ENCODE data around the gene COL26A1. TPM values are rescaled to one million over a fixed set of nuclear protein-coding genes. Genes with fewer than 3 reads are reported as not detected.
"Not testable (repeated sequence)": the region's sequence is repeated elsewhere in the genome, so short reads cannot be mapped to it uniquely, and the experiment has no call there.

COL26A1 gene
- total RNA-seq, 4 donors from 2014 or later, result 0.06 TPM; not detected in 3

DNA sequence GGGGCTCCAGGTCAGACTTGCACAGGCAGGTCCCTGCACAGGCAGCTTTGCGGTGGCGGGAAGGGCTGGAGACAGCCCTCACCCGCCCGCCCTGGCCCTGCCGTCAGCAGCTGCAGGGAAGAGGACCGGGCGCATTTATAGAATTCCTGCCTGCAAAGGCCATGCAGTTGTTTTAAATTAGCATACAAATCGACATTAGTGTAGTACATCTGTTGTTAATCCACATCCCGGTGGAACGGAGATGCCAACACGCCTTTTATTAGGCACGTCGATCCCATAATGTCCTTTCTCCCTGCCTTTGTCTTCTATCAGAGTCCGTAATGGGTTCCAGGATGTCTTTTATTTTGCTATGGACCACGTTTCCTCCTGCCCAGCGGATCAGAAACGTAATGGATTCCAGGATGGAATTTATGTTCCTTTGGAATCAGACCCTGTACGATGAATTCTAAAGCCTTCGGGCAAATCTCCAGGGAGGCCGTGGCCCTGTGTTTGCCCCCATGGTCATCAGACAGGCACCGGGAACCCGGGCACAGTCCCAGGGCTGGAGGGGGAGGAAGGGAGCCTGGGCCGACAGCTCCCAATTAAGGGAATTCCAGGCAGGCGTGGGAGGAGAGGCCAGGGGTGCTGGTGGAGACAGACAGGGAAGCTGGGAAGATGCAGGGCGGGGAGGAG, 123.9 kb downstream of the COL26A1 start:
- no peak overlapping the region for H3K4me3 ChIP-seq (ENCODE audit: low read depth, poor library complexity, severe bottlenecking)
- DNase-seq (ENCODE audit: low spot score in 2 of 2), result no peak
- intact Hi-C loops (cut with DNase I; ENCODE audit: low total_unique reads), result no loop called here
- 40 to 41% methylated on average over 20 to 25 of the region's 25 CpGs for WGBS, 2 donors
- TF ChIP-seq POLR2A (IDR thresholded peaks at IDR 0.05) (no peak), CTCF (IDR thresholded peaks at IDR 0.05) (no peak)

GRCh38 chr7:101487105-101487458, 124.4 kb downstream of the COL26A1 start:
- H3K4me3 ChIP-seq (ENCODE audit: low read depth, poor library complexity, severe bottlenecking), result no peak overlapping the region
- DNase-seq (ENCODE audit: low spot score in 2 of 2), result no peak
- intact Hi-C loops (cut with DNase I; ENCODE audit: low total_unique reads), result no loop called here
- WGBS, 2 donors, result 63 to 68% methylated on average over 4 of the region's 4 CpGs
- TF ChIP-seq CTCF (IDR thresholded peaks at IDR 0.05) (no peak), POLR2A (IDR thresholded peaks at IDR 0.05) (no peak)

GRCh38 chr7:101487753-101488152, 125.1 kb downstream of the COL26A1 start:
- no peak overlapping the region for H3K4me3 ChIP-seq (ENCODE audit: low read depth, poor library complexity, severe bottlenecking)
- TF ChIP-seq CTCF (IDR thresholded peaks at IDR 0.05) (no peak), POLR2A (IDR thresholded peaks at IDR 0.05) (no peak)
- no peak for DNase-seq (ENCODE audit: low spot score in 2 of 2)
- intact Hi-C loops (cut with DNase I; ENCODE audit: low total_unique reads), result no loop called here
- 91 to 93% methylated on average over 7 of the region's 7 CpGs for WGBS, 2 donors

DNA sequence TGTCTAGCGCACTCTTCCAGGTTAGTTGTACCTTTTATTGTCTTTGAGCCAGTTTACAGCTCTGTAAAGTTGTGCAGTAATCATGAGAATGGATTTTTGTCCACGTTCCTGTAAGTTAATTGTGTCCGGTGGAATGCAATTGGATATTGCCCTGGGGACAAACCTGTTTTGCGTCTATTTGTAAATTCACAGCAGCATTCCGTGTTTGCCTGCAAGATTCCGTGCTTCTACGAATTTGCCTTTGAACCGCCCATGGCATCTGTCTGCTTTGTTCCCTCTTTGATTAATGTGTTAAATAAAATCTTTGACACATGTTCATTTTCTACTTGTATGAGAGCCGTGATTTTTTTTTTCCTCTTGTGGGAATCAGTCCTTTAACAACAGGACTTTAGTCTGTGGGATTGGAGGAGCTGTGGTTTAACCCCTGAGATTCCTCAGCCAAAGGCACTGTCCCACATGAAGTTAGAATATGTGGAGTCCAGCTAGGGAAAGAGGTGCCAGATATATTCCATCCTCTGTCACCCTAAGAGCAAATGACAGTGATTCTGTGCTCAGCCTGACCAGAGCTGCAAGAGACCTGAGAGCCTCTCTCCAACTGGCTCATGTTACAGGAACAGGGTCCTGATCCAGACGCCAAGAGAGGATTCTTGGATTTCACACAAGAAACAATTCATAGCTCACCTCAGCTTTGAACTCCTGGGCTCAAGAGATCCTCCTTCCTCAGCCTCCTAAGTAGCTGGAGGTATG, 126.3 kb downstream of the COL26A1 start:
- WGBS, 2 donors, result 21 to 25% methylated on average over 10 of the region's 10 CpGs
- intact Hi-C loops (cut with DNase I; ENCODE audit: low total_unique reads), result no loop called here
- DNase-seq (ENCODE audit: low spot score in 2 of 2), result no peak
- no peak overlapping the region for H3K4me3 ChIP-seq (ENCODE audit: low read depth, poor library complexity, severe bottlenecking)
- TF ChIP-seq POLR2A (IDR thresholded peaks at IDR 0.05), result no peak
- no peak for TF ChIP-seq CTCF (IDR thresholded peaks at IDR 0.05)

DNA sequence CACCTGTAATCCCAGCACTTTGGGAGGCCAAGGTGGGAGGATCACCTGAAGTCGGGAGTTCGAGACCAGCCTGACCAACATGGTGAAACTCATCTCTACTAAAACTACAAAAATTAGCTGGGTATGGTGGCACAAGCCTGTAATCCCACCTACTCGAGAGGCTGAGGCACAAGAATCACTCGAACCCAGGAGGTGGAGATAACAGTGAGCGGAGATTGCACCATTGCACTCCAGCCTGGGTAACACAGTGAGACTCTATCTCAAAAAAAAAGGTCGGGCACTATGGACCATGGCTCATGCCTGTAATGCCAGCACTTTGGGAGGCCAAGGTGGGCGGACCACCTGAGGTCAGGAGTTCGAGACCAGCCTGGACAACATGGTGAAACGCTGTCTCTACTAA, 127.8 kb downstream of the COL26A1 start:
- intact Hi-C loops (cut with DNase I; ENCODE audit: low total_unique reads); H3K4me3 ChIP-seq (ENCODE audit: low read depth, poor library complexity, severe bottlenecking); DNase-seq (ENCODE audit: low spot score in 2 of 2): not testable (repeated sequence)
- 89 to 94% methylated on average over 9 of the region's 9 CpGs for WGBS, 2 donors

GRCh38 chr7:101491442-101491841, 128.8 kb downstream of the COL26A1 start:
- WGBS, 2 donors, result 94 to 95% methylated on average over 4 of the region's 4 CpGs
- H3K4me3 ChIP-seq (ENCODE audit: low read depth, poor library complexity, severe bottlenecking); DNase-seq (ENCODE audit: low spot score in 2 of 2); intact Hi-C loops (cut with DNase I; ENCODE audit: low total_unique reads): not testable (repeated sequence)

Measured in lower leg skin (tissue), 4 donors.